GM21825 (cell line): ENCODE data around the gene DOK1.

ENCODE experiments used
- ATAC-seq: cut with Tn5 transposase; IDR thresholded peaks from one replicate; pipeline ENCODE4 v1.9.1; 2021; ENCODE audit warnings: mild to moderate bottlenecking, moderate library complexity; ENCODE audit not compliant: unreplicated experiment

Gene DOK1

GRCh38 chr2:74525717-74526648 is 28.5 kb upstream of the DOK1 start, which contains the start of gene DQX1:
Gene DQX1, minus strand, starts transcription at chr2:74526231. Its CDS starts 502 bp downstream, at chr2:74525729.
- ATAC-seq = no peak

- no peak for ATAC-seq
These were observed 27.8 kb upstream of the DOK1 start for GRCh38 chr2:74526649-74527230.

- no peak for ATAC-seq
These were observed 26.8 kb upstream of the DOK1 start for GRCh38 chr2:74527741-74528140.

GRCh38 chr2:74528600-74529356 is 25.7 kb upstream of the DOK1 start:
- peak; percentile 6 for ATAC-seq

GRCh38 chr2:74529357-74530238 is 24.9 kb upstream of the DOK1 start, which contains the start of the genes AUP1 and HTRA2:
Gene AUP1, minus strand, starts transcription at chr2:74529706. Its CDS starts 77 bp downstream, at chr2:74529629.
Gene HTRA2, plus strand, starts transcription at chr2:74529933. Its CDS starts 74 bp downstream, at chr2:74530007.
- peak; percentile 76 for ATAC-seq

GRCh38 chr2:74530239-74531187 is 24.0 kb upstream of the DOK1 start:
- ATAC-seq = peak; percentile 33

GRCh38 chr2:74531666-74532065 is 22.9 kb upstream of the DOK1 start:
- no peak for ATAC-seq

GRCh38 chr2:74532222-74532621 is 22.3 kb upstream of the DOK1 start:
- no peak for ATAC-seq

- ATAC-seq = no peak
These were observed 21.1 kb upstream of the DOK1 start for GRCh38 chr2:74533464-74533863.

- ATAC-seq = no peak
These were observed 20.1 kb upstream of the DOK1 start for GRCh38 chr2:74534411-74534810.

GRCh38 chr2:74535440-74535965 is 19.0 kb upstream of the DOK1 start:
- ATAC-seq = no peak

- no peak for ATAC-seq
These were observed 18.2 kb upstream of the DOK1 start for GRCh38 chr2:74536166-74536950.

GRCh38 chr2:74537140-74537539 is 17.4 kb upstream of the DOK1 start:
- ATAC-seq = no peak

- ATAC-seq = no peak
These were observed 15.6 kb upstream of the DOK1 start for GRCh38 chr2:74538881-74539339.

GRCh38 chr2:74540291-74540690 is 14.2 kb upstream of the DOK1 start:
- no peak for ATAC-seq

GRCh38 chr2:74542978-74543377 is 11.5 kb upstream of the DOK1 start:
- ATAC-seq = no peak

GRCh38 chr2:74544634-74545033 is 9.9 kb upstream of the DOK1 start:
- ATAC-seq = no peak

GRCh38 chr2:74546004-74546403 is 8.5 kb upstream of the DOK1 start:
- ATAC-seq = no peak
